Measurements from ENCODE around the gene RIPK4.

RIPK4 gene

DNA sequence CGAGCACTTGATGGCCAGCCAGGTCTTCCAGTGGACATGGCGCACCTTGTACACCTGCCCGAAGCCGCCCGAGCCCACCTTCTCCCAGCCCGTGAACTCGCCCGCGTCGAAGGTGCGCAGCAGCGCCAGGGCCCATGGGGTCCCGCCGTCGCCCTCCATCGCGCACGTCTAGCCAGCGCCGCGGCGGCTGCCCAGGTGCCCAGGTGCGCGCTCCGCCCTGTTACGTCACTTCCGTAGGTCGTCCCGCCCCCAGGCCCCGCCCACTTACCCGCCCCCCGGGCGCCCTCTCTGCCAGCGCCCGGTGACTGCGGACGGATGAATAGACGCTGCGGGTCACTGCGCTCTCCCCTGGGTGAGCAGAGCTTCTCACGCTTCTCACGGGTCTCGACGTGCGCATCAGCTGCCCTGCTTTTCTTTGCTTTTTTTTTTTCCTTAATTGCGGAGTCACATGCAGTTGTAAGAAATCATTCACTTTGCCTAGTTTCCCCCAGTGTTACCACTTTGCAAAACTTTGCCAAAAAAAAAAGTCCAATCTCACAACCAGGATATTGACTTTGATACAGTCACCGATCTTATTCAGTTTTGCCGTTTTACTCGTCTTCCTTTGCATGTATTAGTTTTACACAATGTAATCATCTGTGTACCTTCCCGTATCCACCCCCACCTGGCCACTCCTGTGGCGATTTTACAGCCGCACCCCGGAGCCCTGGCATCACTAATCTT is at the start of gene RIPK4:
RIPK4 (minus strand) TSS at position 170 of the 723 bp plus-strand sequence; CDS start at position 159, 11 bp downstream.
- peak; percentile 36 to 56 (median 55) for DNase-seq (ENCODE audit: low read depth in 2 of 3, low spot score in 1 of 3)

DNA sequence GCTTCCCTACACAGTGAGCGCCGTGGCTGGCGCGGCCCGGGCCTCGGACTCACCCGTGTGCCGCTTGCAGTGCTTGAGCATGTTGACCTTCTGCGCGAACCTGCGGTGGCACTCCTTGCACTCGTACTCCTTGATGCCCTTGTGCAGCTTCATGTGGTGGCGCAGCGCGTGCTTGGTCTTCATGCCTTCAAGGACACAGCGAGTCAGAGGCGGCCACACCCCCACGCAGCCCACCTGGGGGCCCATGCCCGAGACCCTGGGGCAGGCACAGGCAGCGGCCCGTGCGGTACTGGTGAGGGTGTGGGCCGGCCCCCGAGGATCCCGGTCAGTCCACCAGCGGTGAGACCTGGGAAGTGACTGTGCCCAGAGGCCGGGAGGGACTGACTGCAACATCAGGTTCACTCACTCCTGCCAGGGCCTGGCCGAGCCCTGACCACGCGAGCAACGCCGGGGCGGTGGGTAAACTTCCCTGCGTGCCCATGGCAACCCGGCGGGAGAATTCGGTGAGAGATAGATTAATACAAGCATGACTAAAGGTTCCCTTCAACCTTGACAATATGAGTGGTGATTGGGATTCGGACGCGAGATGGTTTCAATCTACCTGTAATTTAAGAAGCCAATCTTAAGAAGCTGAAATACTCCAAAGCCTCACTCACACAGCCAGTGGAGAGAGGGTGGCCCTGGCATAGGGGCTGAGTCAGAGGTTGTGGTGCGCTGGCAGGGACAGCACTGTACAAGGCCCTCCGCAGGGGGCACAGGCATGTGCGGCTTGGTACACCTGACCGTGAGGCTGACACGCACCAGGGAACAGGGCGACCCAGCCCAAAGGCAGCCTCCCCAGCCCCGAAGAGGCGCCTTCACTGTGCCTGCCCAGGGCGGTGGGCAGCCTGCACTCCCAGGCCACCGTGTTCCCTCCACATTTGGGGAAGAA is 49.1 kb upstream of the RIPK4 start:
- no peak for DNase-seq (ENCODE audit: low read depth in 2 of 3, low spot score in 1 of 3)

DNA sequence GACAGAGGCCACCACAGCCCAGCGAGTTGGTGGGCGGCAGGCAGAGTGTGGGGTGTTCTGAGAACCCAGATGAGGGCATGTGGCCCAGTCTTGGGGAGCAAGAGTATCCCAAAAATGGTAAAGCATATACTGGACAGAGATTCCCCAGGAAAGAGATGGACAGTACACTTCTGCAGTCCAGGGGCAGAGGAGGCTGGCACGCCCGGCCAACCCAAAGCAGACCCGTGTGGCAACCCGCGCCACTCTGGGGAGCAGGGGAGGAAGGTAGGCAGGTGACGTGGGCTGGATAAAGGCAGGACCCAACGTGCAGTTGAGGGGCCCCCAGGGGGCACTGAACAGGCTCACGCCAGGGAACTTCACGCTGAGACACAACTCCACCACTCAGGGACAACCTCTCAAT is 46.4 kb upstream of the RIPK4 start:
- DNase-seq (ENCODE audit: low read depth in 2 of 3, low spot score in 1 of 3), result no peak

DNA sequence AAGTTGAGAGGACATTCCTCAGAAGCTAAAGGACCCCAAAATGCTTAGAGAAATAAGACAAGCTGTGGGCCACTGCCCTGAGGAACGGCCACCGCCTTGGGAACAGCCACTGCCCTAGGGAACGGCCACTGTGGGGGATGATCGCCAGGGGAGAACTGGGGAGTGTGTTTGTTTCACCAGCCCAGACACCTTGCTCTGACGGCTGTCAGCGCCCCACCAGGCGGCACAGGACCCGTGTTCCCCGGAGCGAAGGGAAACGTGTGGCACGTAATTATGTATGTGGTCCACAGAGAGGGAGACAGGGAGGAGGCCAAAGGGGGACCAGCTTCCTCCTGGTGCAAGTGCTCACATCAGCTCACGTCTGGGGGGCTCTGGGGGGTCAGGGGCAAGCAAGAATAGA is 45.8 kb upstream of the RIPK4 start:
- DNase-seq (ENCODE audit: low read depth in 2 of 3, low spot score in 1 of 3), result no peak

DNA sequence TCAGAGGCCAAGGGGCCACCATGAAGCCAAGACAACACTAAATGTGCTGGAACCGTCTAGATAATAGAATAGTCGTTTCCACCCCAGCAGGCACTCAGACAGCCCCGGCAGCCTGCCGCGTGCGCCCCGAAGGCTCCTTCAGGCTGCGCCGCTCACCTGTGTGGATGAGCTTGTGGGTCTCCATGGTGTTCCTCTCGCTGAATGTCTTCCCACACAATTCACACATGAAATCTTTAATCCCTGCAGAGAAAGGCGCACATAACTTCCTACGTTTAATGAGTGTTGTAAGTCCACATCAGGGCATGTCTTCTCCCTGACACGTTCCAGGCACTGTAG is 43.7 kb upstream of the RIPK4 start:
- no peak for DNase-seq (ENCODE audit: low read depth in 2 of 3, low spot score in 1 of 3)

GRCh38 chr21:41809891-41810596 is 43.2 kb upstream of the RIPK4 start:
- no peak for DNase-seq (ENCODE audit: low read depth in 2 of 3, low spot score in 1 of 3)

GRCh38 chr21:41808846-41809245 is 42.0 kb upstream of the RIPK4 start:
- no peak for DNase-seq (ENCODE audit: low read depth in 2 of 3, low spot score in 1 of 3)

GRCh38 chr21:41808094-41808493 is 41.2 kb upstream of the RIPK4 start:
- no peak for DNase-seq (ENCODE audit: low read depth in 2 of 3, low spot score in 1 of 3)

- DNase-seq (ENCODE audit: low read depth in 2 of 3, low spot score in 1 of 3), result no peak
These were observed 39.9 kb upstream of the RIPK4 start for GRCh38 chr21:41806773-41807172.

- no peak for DNase-seq (ENCODE audit: low read depth in 2 of 3, low spot score in 1 of 3)
These were observed 38.8 kb upstream of the RIPK4 start for GRCh38 chr21:41805643-41806042.

DNA sequence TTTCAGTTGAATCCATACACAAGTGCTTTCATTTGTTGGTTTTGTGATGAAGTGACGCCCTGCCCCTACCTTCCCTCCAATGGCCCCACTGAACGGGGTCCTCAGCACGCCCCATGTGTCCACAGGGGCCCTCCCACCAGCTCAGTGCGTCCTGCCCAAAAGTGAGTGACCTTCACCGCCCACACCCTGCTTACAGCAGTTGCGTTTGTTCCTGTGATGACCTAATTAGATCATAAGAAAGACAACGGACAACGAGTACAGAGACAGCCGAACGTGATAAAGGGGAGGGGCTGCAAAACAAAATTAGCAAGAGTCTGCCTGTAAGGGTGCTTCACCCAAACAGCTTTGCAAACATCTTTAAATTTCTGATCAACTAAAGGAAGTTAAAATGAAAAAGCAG is 38.2 kb upstream of the RIPK4 start:
- DNase-seq (ENCODE audit: low read depth in 2 of 3, low spot score in 1 of 3), result no peak

DNA sequence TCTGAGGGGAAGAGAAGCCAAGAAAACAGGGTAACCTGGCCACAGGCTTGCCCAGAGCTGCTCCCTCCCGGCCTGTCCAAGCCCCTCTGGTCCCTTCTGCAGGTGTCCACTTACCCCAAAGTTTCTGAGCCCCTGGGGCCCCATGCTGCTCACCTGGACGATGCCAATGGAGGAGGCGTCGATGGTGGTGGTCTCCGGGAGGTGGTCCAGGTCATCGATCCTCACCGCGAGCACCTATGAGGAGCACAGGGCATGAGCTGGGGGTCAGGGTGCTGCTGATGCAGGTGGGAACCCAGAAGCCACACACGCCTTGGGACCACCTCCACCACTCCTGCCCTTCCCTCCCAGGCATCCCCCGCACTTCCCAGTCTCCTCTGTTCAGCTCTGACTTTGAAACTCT is 37.5 kb upstream of the RIPK4 start:
- DNase-seq (ENCODE audit: low read depth in 2 of 3, low spot score in 1 of 3), result no peak

GRCh38 chr21:41803316-41803715 is 36.5 kb upstream of the RIPK4 start:
- DNase-seq (ENCODE audit: low read depth in 2 of 3, low spot score in 1 of 3), result no peak

GRCh38 chr21:41802684-41803083 is 35.8 kb upstream of the RIPK4 start:
- DNase-seq (ENCODE audit: low read depth in 2 of 3, low spot score in 1 of 3), result no peak

GRCh38 chr21:41802198-41802584 is 35.3 kb upstream of the RIPK4 start:
- DNase-seq (ENCODE audit: low read depth in 2 of 3, low spot score in 1 of 3), result no peak

DNA sequence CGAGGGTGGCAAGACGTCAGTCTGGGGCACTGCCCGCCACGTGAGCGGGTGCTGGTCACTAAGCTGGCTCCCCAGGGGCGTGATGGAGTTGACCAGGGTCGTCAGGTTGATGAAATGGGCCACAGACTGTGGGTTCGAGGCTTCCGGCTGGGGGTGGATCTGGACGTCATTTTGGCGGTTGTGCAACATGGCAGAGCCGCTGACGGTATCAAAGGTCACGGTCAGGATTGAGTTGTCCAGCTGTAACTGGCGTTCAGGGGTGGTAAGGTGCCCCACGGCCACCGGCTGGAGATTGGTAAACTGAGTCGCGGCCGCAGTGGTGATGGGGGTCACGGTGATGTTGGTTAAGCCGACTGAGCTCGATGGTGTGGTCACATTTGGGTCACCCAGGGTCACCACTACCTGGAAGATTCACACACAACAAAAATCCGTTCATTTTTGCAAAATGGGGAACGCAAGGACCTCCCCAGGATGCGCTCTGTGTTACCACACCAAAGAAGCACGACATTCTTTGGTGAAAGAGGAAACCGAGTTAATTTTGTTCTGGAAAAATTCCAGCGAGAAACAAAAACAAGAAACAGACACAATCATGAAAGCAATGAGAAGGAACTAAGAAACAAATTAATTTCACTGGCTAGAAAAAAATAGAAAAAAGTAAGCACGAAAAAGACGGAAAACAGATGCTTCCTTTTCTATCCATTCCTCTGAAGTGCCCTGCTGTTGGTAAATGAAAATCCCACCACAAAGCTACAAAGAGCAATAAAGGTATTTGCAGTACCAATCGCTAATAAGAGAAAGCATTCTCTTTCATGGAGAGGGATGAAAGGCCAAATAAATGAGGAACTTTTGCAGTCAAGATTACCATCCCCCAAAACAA is 34.7 kb upstream of the RIPK4 start:
- DNase-seq (ENCODE audit: low read depth in 2 of 3, low spot score in 1 of 3), result no peak

- no peak for DNase-seq (ENCODE audit: low read depth in 2 of 3, low spot score in 1 of 3)
These were observed 33.8 kb upstream of the RIPK4 start for GRCh38 chr21:41800425-41801320.

- no peak for DNase-seq (ENCODE audit: low read depth in 2 of 3, low spot score in 1 of 3)
These were observed 32.9 kb upstream of the RIPK4 start for GRCh38 chr21:41799763-41800162.

GRCh38 chr21:41798326-41798725 is 31.5 kb upstream of the RIPK4 start:
- no peak for DNase-seq (ENCODE audit: low read depth in 2 of 3, low spot score in 1 of 3)
